ENCODE measurements around the gene BRD9.
"Not testable (repeated sequence)": the region's sequence is repeated elsewhere in the genome, so short reads cannot be mapped to it uniquely, and the experiment has no call there.

Gene BRD9

GRCh38 chr5:892394-893136, at the start of gene BRD9, which contains the start of gene TRIP13:
TSS of gene BRD9 (minus strand) at chr5:892801. CDS start at chr5:892657, 144 bp downstream.
TSS of gene TRIP13 (plus strand) at chr5:892884. CDS start at chr5:892999, 115 bp downstream.
- DNase-seq (ENCODE audit: low read depth), result peak; percentile 73

- DNase-seq (ENCODE audit: low read depth), result not testable (repeated sequence)
Measured at GRCh38 chr5:940741-941140, 48.1 kb upstream of the BRD9 start.

- DNase-seq (ENCODE audit: low read depth), result no peak
Measured at GRCh38 chr5:939368-939767, 46.8 kb upstream of the BRD9 start.

GRCh38 chr5:937151-937924, 44.7 kb upstream of the BRD9 start:
- no peak for DNase-seq (ENCODE audit: low read depth)

GRCh38 chr5:936149-937144, 43.8 kb upstream of the BRD9 start:
- no peak for DNase-seq (ENCODE audit: low read depth)

- DNase-seq (ENCODE audit: low read depth), result no peak
Measured at GRCh38 chr5:935510-936084, 43.0 kb upstream of the BRD9 start.

- DNase-seq (ENCODE audit: low read depth), result not testable (repeated sequence)
Measured at GRCh38 chr5:934381-934967, 41.9 kb upstream of the BRD9 start.

GRCh38 chr5:933951-934350, 41.4 kb upstream of the BRD9 start:
- not testable (repeated sequence) for DNase-seq (ENCODE audit: low read depth)

GRCh38 chr5:933251-933861, 40.8 kb upstream of the BRD9 start:
- DNase-seq (ENCODE audit: low read depth), result no peak

- no peak for DNase-seq (ENCODE audit: low read depth)
Measured at GRCh38 chr5:932628-933250, 40.1 kb upstream of the BRD9 start.

- DNase-seq (ENCODE audit: low read depth), result no peak
Measured at GRCh38 chr5:932151-932627, 39.6 kb upstream of the BRD9 start.

GRCh38 chr5:931570-932145, 39.1 kb upstream of the BRD9 start:
- no peak for DNase-seq (ENCODE audit: low read depth)

GRCh38 chr5:930866-931265, 38.3 kb upstream of the BRD9 start:
- no peak for DNase-seq (ENCODE audit: low read depth)

- DNase-seq (ENCODE audit: low read depth), result no peak
Measured at GRCh38 chr5:929596-929995, 37.0 kb upstream of the BRD9 start.

- DNase-seq (ENCODE audit: low read depth), result not testable (repeated sequence)
Measured at GRCh38 chr5:929182-929581, 36.6 kb upstream of the BRD9 start.

- no peak for DNase-seq (ENCODE audit: low read depth)
Measured at GRCh38 chr5:927172-928015, 34.8 kb upstream of the BRD9 start.

- peak; percentile 16 for DNase-seq (ENCODE audit: low read depth)
Measured at GRCh38 chr5:926417-927171, 34.0 kb upstream of the BRD9 start.

- peak; percentile 61 for DNase-seq (ENCODE audit: low read depth)
Measured at GRCh38 chr5:923281-923873, 30.8 kb upstream of the BRD9 start.

Data from activated T-cell treated with anti-CD3 and anti-CD28 coated beads for 1 hour (primary cell).